ENCODE measurements around the gene CDR2L.
"Not testable (repeated sequence)": the region's sequence is repeated elsewhere in the genome, so short reads cannot be mapped to it uniquely, and the experiment has no call there.

Gene CDR2L

DNA sequence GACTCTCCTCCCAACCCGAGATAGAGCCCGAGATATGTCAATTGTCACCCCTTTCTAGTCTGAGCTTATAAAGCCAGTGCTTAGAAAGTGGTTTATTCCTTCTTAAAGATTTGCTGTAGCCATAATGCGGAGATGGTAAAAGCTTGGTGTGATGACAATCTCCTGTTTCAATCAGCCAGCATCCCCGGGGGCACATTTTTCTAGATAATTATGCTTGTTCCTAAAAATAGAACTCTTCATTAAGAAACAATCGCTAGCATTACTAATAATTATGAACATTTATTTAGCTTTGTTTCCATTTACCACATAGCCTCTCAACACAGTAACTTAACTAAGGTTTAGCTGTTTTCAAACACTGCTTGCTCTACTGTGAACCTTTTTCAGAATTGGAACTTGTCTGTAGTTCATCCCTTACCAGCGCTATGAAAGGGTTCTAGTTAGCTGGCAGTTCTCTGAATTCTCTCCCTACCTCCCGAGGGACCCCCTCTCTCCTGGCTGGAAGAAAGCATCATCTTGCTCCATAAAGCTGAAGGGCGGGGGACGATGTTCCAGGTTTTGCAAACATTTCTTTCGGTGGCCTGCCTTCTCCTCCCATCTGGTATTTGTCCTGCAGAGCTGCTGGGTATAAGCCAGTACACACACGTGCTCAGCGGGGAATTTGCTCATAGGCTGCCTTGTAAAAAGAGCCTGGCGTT, 24.1 kb downstream of the CDR2L start:
- no peak for DNase-seq

GRCh38 chr17:75012096-75012345, 24.6 kb downstream of the CDR2L start:
- no peak for DNase-seq

- DNase-seq = peak; percentile 77 to 81
Measured at GRCh38 chr17:75012346-75013091, 25.1 kb downstream of the CDR2L start, which contains the start of gene MRPL58. Gene MRPL58 (plus strand): TSS chr17:75012670. CDS start chr17:75012687, 17 bp downstream.

DNA sequence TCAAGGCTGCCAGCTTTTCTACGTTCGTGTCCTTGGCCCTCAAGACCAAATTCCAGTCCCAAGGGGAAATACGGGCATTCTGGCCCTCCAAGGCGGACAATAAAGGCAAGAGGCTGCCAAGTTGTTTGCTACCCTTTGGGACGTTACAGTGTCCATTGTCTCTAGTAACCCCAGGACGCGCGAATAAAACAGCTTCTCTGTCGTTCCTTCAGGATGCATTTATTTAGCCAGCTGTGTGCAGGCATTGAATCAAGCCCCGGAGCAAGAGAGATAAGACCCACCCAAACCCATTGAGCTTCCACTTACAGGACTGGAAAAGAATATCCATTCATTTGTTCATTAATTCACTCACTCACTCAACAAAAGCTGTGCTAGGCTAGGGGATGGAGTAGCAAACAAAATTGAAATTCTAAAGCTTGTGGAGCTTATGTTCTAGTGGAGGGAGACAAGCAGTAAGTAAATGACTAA, 25.7 kb downstream of the CDR2L start:
- no peak for DNase-seq

DNA sequence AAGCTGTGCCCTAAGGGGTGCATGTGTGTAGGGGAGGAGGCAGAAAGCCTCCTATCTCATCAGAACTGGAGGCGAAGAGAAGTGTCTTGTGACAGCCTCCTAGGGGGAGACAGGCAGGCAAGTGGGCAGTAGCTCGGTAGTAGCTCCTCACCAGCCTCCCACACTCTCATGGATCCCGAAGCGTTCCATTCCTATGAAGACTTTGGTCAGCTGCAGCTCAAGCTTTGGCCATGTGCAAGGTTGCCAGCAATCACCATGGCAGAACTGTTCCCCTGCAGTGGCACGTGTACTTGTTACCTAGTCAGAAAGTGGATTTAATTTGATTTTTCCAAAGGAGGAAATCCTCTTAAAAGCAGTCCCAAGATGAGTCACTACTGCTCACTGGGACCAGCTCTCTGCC, 31.7 kb downstream of the CDR2L start:
- DNase-seq = no peak

DNA sequence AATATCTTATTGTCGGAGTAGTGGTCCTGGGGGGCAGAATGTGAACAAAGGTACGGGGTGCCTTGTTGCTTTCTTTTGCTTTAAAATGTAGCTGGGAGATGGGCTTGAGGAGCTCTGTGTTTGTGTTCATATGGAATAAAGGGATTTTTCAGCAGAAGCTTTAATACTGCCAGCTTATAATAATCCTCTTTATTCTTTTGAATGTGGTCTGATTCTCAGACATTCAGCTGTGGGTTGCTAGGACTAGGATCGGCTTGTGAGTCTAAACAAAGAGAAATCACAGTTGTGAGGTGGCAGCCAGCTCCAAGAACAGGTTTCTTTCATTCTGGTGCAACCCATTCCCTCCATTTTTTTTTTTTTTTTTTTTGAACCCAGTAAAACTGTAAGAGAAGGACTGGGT, 32.3 kb downstream of the CDR2L start:
- no peak for DNase-seq

- DNase-seq = no peak
Measured at GRCh38 chr17:75020331-75021110, 33.1 kb downstream of the CDR2L start.

- peak in 1 of 2 donors; percentile 34 for DNase-seq
Measured at GRCh38 chr17:75024686-75025397, 37.4 kb downstream of the CDR2L start.

GRCh38 chr17:75025398-75025734, 37.9 kb downstream of the CDR2L start:
- not testable (repeated sequence) for DNase-seq

GRCh38 chr17:75026650-75027049, 39.2 kb downstream of the CDR2L start:
- DNase-seq = not testable (repeated sequence)

DNA sequence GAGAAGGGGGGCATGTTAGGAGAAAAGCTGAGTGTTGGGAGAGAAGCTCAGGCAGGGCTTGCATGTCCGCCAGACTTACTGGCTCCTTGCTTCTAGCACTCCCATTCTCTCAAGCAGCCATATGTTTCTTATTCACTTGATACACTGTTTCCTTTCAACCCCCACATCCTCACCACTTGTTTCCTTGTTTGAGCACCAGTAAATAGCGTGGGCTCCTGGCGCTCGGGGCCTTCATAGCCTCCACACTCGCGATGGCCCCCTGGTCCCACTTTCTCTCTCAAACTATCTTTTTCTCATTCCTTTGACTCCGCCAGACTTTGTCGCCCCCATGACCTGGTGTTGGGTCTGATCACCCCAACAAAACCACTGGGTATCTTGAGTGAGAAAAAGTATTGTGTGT, 42.7 kb downstream of the CDR2L start:
- no peak for DNase-seq

DNA sequence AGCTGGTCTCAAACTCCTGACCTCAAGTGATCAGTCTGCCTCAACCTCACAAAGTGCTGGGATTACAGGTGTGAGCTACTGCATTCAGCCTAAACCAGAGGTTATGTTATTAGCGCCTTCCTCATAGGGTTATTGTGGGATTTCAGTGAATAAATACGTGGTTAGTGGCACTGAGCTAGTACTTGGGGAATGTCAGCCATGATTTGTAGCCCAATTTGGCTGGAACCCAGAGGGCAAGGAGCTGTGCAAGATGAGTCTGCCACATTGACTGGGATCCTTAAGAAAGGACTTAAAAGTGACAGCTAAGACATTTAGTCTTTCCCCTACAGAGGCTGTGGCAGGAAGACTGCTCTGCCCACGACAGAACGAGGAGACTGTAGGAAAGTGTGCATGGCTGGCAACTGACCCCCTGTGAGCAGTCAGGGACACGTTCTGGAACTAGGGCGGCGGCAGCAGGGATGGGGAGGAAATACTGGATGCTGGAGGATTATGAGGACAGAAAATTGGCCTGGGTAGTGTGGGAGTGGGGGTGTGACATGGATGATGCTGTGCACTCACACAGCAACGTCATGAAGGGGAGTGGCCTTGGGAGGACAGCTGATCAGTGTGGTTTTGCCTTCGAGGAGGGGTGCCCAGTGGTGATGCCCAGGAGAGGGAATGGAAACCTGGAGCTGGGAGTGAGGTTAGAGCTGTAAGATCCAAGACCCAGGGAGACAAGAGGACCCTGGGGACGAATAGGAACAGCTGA, 44.7 kb downstream of the CDR2L start:
- DNase-seq = peak; percentile 35 to 46

GRCh38 chr17:75032720-75033280, 45.4 kb downstream of the CDR2L start:
- no peak for DNase-seq

DNA sequence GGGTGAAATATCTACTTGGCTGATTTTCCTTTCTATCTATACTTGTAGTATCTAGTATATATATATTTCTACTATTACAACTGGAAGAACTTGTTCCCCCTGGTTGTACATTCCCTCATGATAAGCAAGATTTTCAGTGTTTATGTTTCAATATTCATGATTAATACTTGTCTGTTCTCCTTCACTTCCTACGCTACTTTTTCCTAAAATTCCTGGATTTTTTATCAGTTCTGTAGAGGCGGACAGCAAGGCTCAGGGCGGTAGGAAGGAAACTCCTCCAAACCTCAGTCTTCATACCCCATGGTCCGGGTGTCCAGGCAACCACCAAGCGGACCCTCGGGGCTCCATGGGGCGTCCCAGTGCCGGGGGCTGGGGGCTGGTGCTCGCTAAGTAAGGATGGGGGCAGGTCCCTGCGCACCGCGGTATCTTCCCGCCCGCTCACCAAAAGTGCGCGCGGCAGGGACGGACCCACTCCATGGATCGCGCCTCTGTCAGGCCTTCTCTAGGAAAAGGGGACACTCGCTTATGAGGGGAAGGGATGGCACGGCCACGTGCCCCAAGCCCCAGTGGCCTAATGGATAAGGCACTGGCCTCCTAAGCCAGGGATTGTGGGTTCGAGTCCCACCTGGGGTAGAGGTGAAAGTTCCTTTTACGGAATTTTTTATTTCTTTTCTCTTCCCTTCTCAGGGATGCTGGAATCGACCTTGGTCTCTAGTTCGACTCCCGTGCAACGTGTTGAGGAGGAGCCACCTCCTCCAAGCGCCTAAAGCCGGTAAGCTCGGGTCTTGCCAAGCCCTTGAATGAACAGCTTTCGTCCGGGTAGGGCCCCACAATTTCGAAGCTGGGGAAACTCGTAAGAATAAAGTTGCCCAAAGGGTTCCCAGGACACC, 46.2 kb downstream of the CDR2L start:
- DNase-seq = peak; percentile 99

DNA sequence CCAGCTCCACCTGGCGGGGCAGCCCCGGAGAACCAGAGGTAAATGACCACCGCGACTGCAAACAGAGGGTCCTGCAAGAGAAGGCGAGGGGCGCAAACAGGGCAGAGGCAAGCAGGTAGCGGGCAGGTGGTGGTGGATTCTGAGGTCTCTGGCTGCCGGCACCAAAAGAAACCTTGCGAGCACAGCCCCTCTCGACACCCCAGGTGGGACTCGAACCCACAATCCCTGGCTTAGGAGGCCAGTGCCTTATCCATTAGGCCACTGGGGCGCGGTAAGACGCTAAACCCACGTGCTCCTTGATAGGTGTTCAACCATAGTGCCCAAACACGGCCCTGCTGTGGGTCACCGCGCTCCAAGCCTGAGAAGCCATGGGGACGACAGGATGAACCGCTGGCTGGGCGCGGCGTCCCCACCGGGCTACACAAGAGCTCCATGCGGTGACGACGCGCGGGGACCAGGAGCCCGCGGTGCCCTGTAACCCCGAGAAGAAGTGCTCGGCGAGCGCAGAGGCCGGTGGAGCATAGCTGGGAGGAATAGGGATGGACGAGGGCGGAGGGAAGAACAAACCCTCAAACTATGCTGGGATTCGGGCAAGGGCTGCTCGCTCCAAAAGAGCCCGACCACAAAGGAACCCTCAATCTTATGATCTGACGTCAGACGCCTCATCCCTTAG, 46.9 kb downstream of the CDR2L start:
- peak; percentile 97 for DNase-seq

DNA sequence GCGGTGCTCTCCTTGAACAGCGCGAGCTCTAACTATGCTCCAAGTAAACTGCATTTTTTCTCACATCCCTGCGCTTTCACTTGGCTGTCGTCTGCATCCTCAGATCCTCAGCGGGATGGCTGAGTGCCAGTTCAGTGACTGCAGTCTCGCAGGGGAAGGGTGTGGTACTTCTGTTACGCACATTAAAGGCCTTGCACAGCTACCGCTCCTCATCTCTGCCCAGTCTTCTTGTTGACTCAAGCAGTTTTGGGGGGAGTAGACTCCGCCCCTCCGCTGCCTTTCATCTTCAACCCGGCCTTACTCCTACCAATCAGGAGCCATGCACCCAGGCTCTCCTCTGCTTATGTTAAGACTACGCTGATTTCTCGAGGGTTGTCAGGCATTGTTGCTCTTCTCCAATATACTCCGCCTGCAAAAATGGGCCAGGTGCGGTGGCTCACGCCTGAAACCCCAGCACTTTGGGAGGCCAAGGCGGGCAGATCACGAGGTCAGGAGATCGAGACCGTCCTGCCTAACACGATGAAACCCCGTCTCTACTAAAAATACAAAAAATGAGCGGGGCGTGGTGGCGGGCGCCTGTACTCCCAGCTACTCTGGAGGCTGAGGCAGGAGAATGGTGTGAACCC, 49.3 kb downstream of the CDR2L start:
- DNase-seq = peak; percentile 61 to 64

DNA sequence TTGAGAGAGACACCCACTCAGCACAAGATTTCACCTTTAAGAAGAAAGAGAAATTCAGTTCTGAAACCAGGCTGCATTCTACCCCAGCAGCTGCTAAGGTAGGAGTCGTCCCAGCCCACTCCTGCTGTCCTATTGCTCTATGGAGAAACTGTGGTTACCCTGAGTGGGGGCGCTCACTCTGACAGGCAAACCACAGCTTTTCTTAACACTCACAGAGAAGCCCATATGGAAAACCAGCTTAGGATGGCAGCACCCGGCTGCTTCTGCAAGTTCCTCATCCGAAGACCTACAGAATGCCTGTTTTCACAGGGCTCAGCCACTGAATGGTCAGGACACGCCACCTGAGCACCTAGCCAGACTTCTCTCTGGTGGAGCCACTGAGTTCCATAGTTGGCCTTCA, 51.8 kb downstream of the CDR2L start:
- no peak for DNase-seq

DNA sequence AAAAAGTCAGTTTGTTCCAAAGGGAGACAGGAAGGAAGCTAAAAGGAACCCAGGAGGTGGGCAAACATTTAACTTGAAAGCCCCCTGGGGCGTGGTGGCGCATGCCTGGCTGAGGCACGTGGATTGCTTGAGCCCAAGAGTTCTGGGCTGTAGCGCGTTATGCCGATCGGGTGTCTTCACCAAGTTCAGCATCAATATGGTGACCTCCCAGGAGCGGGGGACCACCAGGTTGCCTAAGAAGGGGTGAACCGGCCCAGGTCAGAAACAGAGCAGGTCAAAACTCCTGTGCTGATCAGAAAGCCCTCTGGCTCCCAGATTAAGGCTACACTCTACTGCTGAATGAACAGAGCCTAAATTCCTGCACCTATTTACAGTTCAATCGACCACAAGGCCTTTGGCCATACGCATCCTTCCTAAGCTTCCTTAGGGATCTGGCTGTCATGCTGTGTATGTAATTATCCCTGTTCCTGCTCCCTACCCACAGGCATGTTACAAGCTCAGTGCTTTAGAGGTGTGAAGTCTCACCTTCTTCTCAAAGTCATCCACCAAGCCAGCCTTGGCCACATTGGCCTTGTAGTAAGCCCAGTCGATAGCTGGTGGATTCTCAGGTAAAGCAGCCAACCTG, 54.3 kb downstream of the CDR2L start:
- no peak for DNase-seq

DNA sequence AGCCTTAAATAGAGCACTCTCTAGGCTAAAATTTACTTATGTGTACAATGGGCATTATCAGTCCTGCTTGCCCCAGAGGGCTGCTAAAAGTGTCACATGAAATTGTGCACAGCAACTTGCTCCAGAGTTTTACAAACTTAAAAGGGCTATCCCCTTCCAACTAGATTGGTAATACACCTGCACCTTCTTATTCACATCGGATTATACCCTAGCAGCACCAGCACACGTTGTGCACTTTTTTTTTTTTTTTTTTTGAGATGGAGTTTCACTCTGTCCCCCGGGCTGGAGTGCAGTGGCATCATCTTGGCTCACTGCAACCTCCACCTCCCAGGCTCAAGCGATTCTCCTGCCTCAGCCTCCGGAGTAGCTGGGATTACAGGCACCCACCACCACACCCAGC, 56.4 kb downstream of the CDR2L start:
- DNase-seq = not testable (repeated sequence)

Data from stimulated activated CD4-positive, alpha-beta T cell treated with anti-CD3 and anti-CD28 coated beads, Interleukin-2, amount 100 ng/mL, for 48 hours (primary cell).